ENCODE data around the gene CBL.

CBL gene

GRCh38 chr11:119334174-119334930 is 128.2 kb downstream of the CBL start, which contains the start of gene RNF26:
Gene RNF26, plus strand, starts transcription at chr11:119334527. Its CDS starts 596 bp downstream, at chr11:119335123.
- peak; percentile 90 for DNase-seq (ENCODE audit: low read depth)

DNA sequence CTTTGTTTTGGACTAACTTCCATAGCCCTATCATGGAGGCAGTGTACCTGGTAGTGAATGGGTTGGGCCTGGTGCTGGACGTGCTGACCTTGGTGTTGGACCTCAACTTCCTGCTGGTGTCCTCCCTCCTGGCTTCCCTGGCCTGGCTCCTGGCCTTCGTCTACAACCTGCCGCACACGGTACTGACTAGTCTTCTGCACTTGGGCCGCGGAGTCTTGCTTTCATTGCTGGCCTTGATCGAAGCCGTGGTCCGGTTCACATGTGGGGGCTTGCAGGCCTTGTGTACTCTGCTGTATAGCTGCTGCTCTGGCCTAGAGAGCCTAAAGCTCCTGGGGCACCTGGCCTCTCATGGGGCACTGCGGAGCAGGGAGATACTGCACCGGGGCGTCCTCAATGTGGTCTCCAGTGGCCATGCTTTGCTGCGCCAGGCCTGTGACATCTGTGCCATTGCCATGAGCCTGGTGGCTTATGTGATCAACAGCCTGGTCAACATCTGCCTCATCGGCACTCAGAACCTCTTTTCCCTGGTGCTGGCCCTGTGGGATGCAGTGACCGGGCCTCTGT is 129.0 kb downstream of the CBL start:
- DNase-seq (ENCODE audit: low read depth): no peak

DNA sequence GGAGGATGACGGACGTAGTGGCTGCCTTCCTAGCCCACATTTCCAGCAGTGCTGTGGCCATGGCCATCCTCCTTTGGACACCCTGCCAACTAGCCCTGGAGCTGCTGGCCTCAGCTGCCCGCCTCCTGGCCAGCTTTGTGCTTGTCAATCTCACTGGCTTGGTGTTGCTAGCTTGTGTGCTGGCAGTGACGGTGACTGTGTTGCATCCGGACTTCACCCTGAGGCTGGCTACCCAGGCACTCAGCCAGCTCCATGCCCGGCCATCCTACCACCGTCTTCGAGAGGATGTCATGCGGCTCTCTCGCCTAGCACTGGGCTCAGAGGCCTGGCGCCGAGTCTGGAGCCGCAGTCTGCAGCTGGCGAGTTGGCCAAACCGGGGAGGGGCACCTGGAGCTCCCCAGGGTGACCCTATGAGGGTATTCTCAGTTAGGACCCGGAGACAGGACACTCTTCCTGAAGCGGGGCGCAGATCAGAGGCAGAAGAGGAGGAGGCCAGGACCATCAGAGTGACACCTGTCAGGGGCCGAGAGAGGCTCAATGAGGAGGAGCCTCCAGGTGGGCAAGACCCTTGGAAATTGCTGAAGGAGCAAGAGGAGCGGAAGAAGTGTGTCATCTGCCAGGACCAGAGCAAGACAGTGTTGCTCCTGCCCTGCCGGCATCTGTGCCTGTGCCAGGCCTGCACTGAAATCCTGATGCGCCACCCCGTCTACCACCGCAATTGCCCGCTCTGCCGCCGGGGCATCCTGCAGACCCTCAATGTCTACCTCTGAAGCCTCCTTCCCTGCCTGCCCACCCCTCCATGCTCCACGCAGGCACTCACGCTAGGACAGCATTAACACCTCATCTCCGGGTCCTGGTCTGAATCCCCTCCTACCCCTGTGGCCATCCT is 129.8 kb downstream of the CBL start:
- DNase-seq (ENCODE audit: low read depth): no peak

- no peak for DNase-seq (ENCODE audit: low read depth)
These were observed 130.8 kb downstream of the CBL start for GRCh38 chr11:119336744-119337469.

DNA sequence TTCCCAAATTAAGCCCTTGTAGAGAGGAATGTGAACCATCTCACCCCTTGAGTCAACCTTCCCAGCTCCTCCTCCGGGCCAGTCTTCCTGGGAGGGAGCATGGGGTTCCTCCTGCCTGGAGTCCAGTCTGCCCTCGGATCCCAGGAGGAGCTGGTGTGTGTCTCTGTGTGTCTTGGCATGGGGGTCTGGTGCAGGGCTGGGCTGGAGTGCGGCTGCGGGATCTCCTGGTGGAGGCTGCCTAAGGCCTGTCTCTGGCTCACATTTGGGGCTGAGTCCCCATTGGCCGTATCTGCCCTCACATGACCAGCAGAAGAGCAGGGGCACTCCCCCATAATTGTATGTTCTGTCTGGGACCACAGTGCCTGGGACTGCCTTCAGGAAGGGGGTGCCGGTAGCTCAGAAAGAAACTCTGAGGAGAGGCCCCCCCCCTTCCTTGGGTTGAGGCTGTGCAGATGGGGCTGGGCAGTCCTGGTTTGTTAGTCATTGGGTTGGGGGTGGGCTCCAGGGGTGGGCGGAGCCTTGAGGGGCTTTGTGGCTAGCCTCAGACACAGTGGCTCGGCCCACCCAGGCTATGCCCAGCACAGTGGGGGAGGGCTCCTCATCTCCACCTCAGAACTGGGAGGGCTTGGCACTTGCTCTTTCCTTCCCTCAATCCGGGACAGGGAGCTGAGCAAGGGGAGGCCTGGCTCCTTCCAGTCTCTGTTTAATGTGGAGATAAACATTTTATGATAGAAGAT is 131.6 kb downstream of the CBL start:
- no peak for DNase-seq (ENCODE audit: low read depth)

DNA sequence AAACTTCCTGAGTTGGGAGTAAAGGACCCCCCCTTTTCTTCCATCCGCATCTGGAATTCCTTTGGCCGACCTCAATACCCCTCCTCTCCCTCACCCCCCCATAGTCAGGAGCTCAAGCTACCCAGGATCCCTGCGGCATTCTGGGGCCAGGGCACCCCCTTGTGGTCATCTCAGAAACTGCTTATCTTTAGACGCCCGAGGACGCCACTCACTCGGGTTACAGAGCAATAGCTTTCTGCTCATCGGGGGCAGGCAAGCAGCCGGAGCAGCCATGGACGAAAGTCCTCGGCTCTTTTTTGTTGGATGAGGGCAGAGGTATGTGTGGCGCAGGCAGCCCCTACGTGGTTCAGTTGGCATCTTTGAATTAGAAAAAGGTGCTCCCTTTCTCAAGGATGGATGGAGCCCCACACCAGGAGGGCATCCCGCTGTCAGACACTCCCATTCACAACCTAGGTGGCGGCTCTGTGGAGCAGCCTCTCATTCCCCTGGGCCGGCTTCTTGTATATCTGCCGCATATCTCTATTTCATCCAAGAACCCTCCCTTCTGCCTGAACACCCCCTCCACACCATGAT is 132.3 kb downstream of the CBL start:
- DNase-seq (ENCODE audit: low read depth): no peak

GRCh38 chr11:119338965-119339588 is 132.9 kb downstream of the CBL start:
- DNase-seq (ENCODE audit: low read depth): no peak

GRCh38 chr11:119339589-119340334 is 133.6 kb downstream of the CBL start:
- no peak for DNase-seq (ENCODE audit: low read depth)

DNA sequence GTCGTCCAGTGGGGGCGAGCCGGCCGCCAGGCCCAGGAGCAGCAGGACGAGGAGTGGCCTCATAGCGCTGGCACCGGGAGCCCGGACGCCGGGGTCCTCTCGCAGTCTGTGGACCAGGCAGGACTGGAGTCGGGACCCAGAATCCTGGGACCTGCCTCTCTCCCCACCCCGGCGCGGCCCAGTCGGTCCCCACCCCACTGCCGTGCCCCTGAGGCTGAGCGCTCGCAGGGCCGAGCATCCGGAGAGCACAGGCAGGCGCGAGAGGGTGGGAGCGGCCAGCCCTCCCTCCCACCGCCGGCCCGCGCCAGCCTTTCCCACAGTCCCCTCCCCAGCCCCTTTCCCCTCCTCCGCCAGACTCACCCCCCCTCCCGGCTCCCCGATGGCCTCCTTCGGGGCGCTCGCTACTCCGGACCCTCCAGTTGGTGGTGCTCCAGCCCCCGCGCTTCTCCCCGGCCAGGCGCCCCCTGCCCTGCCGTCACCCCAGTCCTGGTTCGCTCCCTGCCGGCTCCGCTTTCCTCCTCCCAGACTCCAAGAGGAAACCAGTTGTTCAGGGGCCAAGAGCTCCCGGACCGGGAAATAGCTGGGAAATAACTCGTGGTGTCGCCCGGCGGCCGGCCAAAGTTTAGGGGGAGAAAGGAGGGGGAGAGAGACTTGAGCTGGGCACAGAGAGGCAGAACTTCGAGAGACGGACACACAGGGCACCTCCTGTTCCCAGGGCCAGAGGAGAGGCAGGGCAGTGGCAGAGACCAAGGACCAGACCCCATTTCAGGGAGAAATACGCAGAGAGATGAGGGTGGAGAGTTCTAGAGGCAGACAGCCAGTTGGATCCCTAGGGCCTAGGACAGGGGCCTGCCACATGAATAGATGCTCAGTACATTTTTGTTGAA is 134.4 kb downstream of the CBL start, which contains the start of gene C1QTNF5:
TSS of gene C1QTNF5 (minus strand) at position 549 of the 887 bp plus-strand sequence. CDS start at position 63, 486 bp downstream.
- DNase-seq (ENCODE audit: low read depth): no peak

DNA sequence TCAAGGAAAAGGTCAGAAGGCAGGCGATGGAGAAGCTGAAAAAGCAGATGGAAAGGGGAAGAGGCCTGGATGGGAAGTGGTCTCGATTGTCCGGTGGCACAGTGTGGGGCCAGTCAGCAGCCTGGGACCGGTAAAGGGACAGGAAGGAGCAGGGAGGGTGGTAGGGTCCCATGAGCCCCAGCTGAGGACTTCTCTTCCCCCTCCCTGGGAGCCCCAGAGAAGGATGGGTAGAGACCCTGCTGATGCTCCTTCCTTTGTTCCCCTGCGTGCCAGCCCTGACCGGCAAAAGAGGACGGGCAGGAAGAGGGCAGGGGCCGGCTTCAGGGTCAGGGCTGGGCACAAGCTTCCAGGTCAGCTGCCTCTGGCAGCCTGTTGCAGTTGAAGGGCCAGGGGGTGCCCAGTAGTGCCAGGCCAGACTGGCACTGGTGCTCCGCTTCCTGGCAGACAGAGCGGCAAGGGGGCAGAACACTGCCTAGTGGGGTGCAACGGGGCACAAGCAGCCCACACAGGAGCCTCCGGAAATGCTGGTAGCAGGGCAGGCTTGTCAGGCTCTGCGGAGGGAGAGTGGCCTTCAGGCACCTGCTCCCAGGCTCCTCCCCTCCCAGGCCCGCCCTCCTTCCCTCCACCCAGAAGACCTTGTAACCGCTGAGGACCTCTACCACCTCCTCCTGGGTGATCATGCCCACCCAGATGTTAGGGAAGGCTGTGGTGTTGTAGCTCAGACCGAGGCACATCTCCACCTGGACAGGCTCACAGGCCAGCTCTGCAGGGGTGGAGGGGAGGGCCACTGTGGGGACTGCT is 135.3 kb downstream of the CBL start:
- no peak for DNase-seq (ENCODE audit: low read depth)

DNA sequence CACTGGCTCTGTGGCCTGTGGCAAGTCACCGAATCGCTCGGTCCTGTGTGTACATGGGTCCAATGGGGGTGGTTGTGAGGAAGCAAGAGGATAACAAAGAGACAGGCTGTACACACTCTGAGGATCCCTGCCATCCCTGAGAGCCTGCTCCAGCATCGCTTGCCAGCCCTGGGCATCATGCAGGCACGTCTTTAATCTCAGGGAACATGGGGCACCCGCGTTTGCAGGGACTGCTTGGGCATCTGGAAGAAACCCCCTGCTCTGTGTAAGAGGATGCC is 135.8 kb downstream of the CBL start:
- no peak for DNase-seq (ENCODE audit: low read depth)

DNA sequence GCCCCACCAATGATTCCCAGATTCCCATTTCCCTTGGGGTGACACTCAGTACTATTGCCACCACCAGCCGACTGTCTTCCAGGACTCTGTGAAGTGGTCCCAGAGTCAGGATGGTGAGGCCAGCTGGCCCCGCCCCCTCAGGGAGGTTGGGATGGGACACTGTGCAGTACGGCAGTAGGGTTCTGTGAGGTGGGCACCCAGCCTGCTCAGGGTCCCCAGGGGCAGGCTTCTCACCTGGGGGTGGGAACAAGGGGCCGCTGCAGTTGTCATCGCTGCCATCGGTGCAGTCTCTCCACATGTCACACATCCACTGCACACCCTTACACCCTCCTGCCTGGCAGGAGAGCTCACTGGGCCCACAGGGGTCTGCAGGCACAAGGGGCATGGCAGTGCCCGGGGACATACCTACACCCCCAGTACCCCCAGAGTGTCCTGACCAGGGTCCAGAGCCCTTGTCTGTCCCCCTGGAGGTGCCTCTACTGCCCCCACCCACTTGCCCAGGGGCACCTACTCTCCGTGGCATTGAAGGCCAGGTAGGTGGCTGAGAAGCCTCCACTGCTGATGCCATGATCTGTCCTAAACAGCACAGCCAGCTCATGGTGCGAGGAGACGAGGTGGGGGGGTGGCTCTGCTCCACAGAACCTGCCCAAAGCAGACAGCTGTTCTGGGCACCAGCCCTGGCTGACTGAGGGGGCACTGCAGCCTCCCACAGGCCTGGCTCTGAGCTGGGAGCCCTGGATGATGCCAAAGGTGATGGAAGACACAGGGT is 136.4 kb downstream of the CBL start:
- DNase-seq (ENCODE audit: low read depth): no peak

DNA sequence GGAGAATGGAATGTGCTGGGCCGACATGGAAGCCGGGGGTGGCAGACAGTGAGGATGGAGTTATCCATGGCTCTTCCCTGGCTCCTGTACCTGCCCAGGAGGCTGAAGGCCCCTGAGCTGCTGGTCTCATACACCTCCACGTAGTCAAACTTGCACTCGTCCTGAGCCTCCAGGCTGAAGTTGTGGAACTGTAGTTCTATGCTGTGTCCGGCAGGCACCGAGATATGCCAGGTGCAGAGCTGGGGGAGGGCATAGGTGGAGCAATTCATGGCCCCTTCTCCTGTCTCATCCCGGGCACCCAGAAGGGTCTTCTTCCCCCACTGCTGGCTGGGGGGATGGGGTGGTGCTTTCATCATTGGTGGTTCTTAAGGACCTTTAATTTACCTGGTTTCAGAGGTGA is 137.6 kb downstream of the CBL start:
- DNase-seq (ENCODE audit: low read depth): no peak

- no peak for DNase-seq (ENCODE audit: low read depth)
These were observed 138.3 kb downstream of the CBL start for GRCh38 chr11:119344291-119345010.

DNA sequence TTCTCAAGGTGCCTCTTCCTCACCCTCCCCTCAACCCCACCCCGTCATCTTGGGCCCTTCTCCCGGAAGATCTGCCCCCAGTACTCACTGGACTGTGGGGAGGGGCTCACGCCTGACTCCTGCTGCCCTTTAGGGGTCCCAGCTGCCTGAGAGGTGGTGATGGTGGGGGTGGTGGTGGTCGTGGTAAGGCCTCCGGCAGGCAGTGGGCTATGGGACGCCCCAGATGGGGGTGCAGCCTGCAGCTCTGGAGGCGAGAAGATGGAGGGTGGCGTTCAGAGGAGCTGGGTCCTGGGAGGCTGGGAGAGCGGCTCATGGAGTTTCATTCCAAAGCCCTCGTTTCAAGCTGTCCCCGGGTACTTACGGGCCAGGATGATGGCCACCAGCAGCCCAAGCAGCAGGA is 139.5 kb downstream of the CBL start:
- no peak for DNase-seq (ENCODE audit: low read depth)

DNA sequence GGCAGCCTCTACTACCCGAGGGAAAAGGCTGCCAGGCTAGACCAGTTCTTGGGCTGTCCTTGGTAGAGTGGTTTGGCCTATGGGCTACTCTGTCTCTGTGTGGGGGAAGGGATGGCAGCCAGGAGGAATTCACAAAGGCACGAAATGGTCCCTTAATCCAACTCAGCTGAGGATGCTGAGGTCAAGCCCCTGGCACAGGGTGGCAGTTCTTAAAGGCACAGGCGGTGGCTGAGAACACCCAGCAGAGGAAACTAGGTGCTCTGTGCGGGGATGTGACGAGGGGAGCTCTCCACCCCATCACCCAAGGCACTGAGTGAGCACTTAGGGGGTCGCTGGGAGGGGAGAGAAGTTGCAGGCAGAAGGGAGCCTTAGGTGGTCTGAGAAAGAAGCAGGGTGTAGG is 140.5 kb downstream of the CBL start, which contains the start of gene MFRP:
TSS of gene MFRP (minus strand) at position 101 of the 400 bp plus-strand sequence. CDS start 192 bp downstream, outside the sequence.
- DNase-seq (ENCODE audit: low read depth): no peak
